ENCODE data around the gene CYB561D2. TPM values are rescaled to one million over a fixed set of nuclear protein-coding genes. Genes with fewer than 3 reads are reported as not detected.

CYB561D2 gene
- total and polyA plus RNA-seq, 11 donors: 4.9 to 18.6 (median 7.8) TPM

GRCh38 chr3:50351323-50351697 is 648 bp downstream of the CYB561D2 start:
- TF ChIP-seq POLR2A (IDR thresholded peaks at IDR 0.05) (no peak), CTCF (IDR thresholded peaks at IDR 0.05) (no peak)
- Histone ChIP-seq H3K4me3 (peak overlapping the region; percentile 24 to 95 (median 84)), H3K36me3 (peaks cover 0 to 57% (median 40%) of the 10 kb centered on the region in 9 donors)

GRCh38 chr3:50352781-50353180 is 2.1 kb downstream of the CYB561D2 start:
- no peak for DNase-seq
- Histone ChIP-seq H3K36me3 (peaks cover 0 to 64% (median 40%) of the 10 kb centered on the region in 9 donors), H3K4me3 (no peak overlapping the region), H3K27me3 (no peaks in the 10 kb centered on the region), H3K9me3 (no peaks in the 10 kb centered on the region), H3K27ac (no peak overlapping the region), H3K4me1 (peaks cover 21 to 72% (median 53%) of the 10 kb centered on the region in 12 donors)
- TF ChIP-seq CTCF (IDR thresholded peaks at IDR 0.05) (peak in 1 of 12 donors; percentile 5), POLR2A (IDR thresholded peaks at IDR 0.05) (no peak)
- ATAC-seq: no peak
- 35 to 49% (median 45%) methylated on average over 2 of the region's 2 CpGs for WGBS, 4 donors
- intact Hi-C loops (cut with DNase I): loop anchor here in 2 of 10 donors (5.0 to 10.0 kb wide), 3 partner anchors 260 to 1612 kb away; partner anchors contain the start of genes CISH (in 1 of the 2), MANF (in 1 of the 2) and PCBP4 (in 1 of the 2)

More at GRCh38 chr3:50351323-50351697, 648 bp downstream of the CYB561D2 start:
- Histone ChIP-seq H3K27ac (peak overlapping the region in 11 of 12 donors; percentile 91 to 98 (median 95)), H3K4me1 (peaks cover 11 to 63% (median 41%) of the 10 kb centered on the region in 12 donors), H3K27me3 (no peaks in the 10 kb centered on the region), H3K9me3 (no peaks in the 10 kb centered on the region)
- ATAC-seq (peak in 1 of 4 donors; percentile 0), DNase-seq (no peak)
- WGBS, 4 donors: 52 to 73% (median 56%) methylated on average over 11 of the region's 11 CpGs
- intact Hi-C loops (cut with DNase I): loop anchor here in 2 of 10 donors (5.0 to 10.0 kb wide), 3 partner anchors 261 to 1613 kb away; partner anchors contain the start of genes CISH (in 1 of the 2), MANF (in 1 of the 2) and PCBP4 (in 1 of the 2)

GRCh38 chr3:50353245-50354004 is 2.8 kb downstream of the CYB561D2 start:
- Histone ChIP-seq H3K36me3 (peaks cover 0 to 59% (median 38%) of the 10 kb centered on the region in 9 donors), H3K27me3 (no peaks in the 10 kb centered on the region), H3K9me3 (no peaks in the 10 kb centered on the region), H3K4me1 (peaks cover 24 to 78% (median 59%) of the 10 kb centered on the region in 12 donors), H3K27ac (no peak overlapping the region), H3K4me3 (no peak overlapping the region)
- intact Hi-C loops (cut with DNase I): loop anchor here in 2 of 10 donors (5.0 to 10.0 kb wide), 3 partner anchors 259 to 1611 kb away; partner anchors contain the start of genes CISH (in 1 of the 2), MANF (in 1 of the 2) and PCBP4 (in 1 of the 2)
- no peak for ATAC-seq
- no peak for DNase-seq
- TF ChIP-seq CTCF (IDR thresholded peaks at IDR 0.05): no peak
- no peak for TF ChIP-seq POLR2A (IDR thresholded peaks at IDR 0.05)
- 77 to 84% (median 82%) methylated on average over 10 to 12 of the region's 12 CpGs for WGBS, 4 donors

- WGBS, 4 donors: 72 to 80% (median 78%) methylated on average over 5 of the region's 5 CpGs
- H3K36me3 ChIP-seq: peaks cover 0 to 54% (median 38%) of the 10 kb centered on the region in 9 donors
- no peak overlapping the region for H3K27ac ChIP-seq
- no peaks in the 10 kb centered on the region for H3K27me3 ChIP-seq
- no peak for TF ChIP-seq CTCF (IDR thresholded peaks at IDR 0.05)
- TF ChIP-seq POLR2A (IDR thresholded peaks at IDR 0.05): no peak
- DNase-seq (no peak), ATAC-seq (no peak)
- intact Hi-C loops (cut with DNase I): loop anchor here in 2 of 10 donors (5.0 to 10.0 kb wide), 3 partner anchors 258 to 1611 kb away; partner anchors contain the start of genes CISH (in 1 of the 2), MANF (in 1 of the 2) and PCBP4 (in 1 of the 2)
- peaks cover 24 to 78% (median 60%) of the 10 kb centered on the region in 12 donors for H3K4me1 ChIP-seq
- no peak overlapping the region for H3K4me3 ChIP-seq
- H3K9me3 ChIP-seq: no peaks in the 10 kb centered on the region
These were observed 3.6 kb downstream of the CYB561D2 start for GRCh38 chr3:50354186-50354764.
